ENCODE measurements around the gene C1RL. TPM values are rescaled to one million over a fixed set of nuclear protein-coding genes. Genes with fewer than 3 reads are reported as not detected.
A peak's percentile ranks its signal among the peaks of the same experiment; 100 is the strongest.

The C1RL gene
- polyA plus RNA-seq, 2 of the 4 experiments (the other 2 are of a cell fraction): 25.2 to 30.4 TPM

- POLR2A ChIA-PET: interaction anchor here (1.2 to 2.6 kb wide), 6 partner anchors 19 to 128 kb away, joined by 3 to 27 read pairs (median 5); partner anchors contain the start of genes C1R, C1RL and PEX5
Measured at GRCh38 chr12:7061138-7061537, 47.9 kb downstream of the C1RL start.

DNA sequence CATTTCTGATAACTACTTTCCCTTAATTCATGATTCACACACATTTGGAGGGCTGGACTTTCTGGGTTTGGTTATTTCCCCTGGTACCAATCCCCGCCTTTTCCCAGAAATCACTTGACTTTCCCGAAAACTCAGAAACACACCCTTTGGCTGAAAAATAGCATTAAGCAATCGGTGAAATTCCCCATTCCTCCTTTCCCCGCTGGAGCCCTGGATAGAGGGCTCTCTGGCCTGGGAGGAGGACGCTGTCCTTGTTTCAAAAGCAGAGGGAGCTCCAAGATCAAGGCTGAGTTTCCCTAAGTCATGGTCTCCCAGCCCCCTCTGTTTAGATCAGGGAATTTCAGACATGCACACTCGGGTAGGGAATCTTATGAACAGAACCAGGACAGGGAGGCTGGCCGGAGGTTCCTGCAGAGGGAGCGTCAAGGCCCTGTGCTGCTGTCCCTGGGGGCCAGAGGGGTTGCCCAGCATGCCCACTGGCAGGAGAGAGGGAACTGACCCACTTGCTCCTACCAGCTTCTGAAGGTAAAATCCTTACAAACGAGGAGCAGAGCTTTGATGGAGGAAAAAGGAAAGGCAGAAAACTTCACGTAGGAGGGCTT, 48.6 kb downstream of the C1RL start, which contains the start of gene C1S:
Gene C1S (plus strand): TSS at position 366 of the 602 bp plus-strand sequence. CDS start 1,195 bp downstream, outside the sequence.
- ChIA-PET POLR2A (interaction anchor here (1.2 to 2.6 kb wide), 6 partner anchors 19 to 129 kb away, joined by 3 to 27 read pairs (median 5); partner anchors contain the start of genes C1R, C1RL and PEX5), CTCF (interaction anchor here (0.6 to 16.5 kb wide), 33 partner anchors 8 to 399 kb away, joined by 3 to 309 read pairs (median 5); partner anchors contain the start of genes C1R, C1RL, LPCAT3 and PTPN6)
- peak; percentile 95 for FAIRE-seq
- no peaks in the 10 kb centered on the region for H3K9me3 ChIP-seq
- peak within 1 kb of the TSS; percentile 77 to 93 for H3K27ac ChIP-seq
- DNase-seq (ENCODE audit: low read depth in 1 of 2, low spot score in 1 of 2): peak; percentile 93 to 95
- TF ChIP-seq FOSL2 (IDR thresholded peaks at IDR 0.05) (no peak), FOSL2 (CRISPR knock-in tag; IDR thresholded peaks at IDR 0.05) (peak; percentile 16; the same call in 1 of the 2 replicates), MAFK (IDR thresholded peaks at IDR 0.05; ENCODE audit: partially characterized antibody) (peak; percentile 90), RARB (CRISPR knock-in tag; IDR thresholded peaks at IDR 0.05) (no peak), JUN (IDR thresholded peaks at IDR 0.05) (peak in 1 of 2 experiments; percentile 60; a peak in 2 of 5 replicates), CEBPB (IDR thresholded peaks at IDR 0.05) (peak; percentile 81 to 92), SMC3 (IDR thresholded peaks at IDR 0.05) (peak; percentile 99), CHD2 (IDR thresholded peaks at IDR 0.05; ENCODE audit: low read length, partially characterized antibody) (peak; percentile 56), POLR2A (IDR thresholded peaks at IDR 0.05; ENCODE audit: low read length) (peak; percentile 30; the same call in 1 of the 2 replicates), FOXS1 (CRISPR knock-in tag; IDR thresholded peaks at IDR 0.05) (0 out of 2 replicates have a peak, but pooled peaks have one; percentile 20), E2F6 (IDR thresholded peaks at IDR 0.05; ENCODE audit: borderline replicate concordance, low read depth) (no peak), CTCF (IDR thresholded peaks at IDR 0.05) (peak; percentile 96), KDM5A (IDR thresholded peaks at IDR 0.05) (no peak), RAD21 (conservative IDR thresholded peaks at IDR 0.05 in 1 of 2, IDR thresholded peaks at IDR 0.05 in 1 of 2) (peak; percentile 98 to 99), SREBF2 (IDR thresholded peaks at IDR 0.05) (no peak), NFE2L2 (conservative IDR thresholded peaks at IDR 0.05; ENCODE audit: low read length) (peak; percentile 93), KDM1A (IDR thresholded peaks at IDR 0.05; ENCODE audit: low read depth) (no peak)
- TF ChIP-seq, protein P1, sequence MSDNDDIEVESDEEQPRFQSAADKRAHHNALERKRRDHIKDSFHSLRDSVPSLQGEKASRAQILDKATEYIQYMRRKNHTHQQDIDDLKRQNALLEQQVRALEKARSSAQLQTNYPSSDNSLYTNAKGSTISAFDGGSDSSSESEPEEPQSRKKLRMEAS (IDR thresholded peaks at IDR 0.05): peak; percentile 63
- TF ChIP-seq, protein P2, sequence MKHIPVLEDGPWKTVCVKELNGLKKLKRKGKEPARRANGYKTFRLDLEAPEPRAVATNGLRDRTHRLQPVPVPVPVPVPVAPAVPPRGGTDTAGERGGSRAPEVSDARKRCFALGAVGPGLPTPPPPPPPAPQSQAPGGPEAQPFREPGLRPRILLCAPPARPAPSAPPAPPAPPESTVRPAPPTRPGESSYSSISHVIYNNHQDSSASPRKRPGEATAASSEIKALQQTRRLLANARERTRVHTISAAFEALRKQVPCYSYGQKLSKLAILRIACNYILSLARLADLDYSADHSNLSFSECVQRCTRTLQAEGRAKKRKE (CRISPR knock-in tag; IDR thresholded peaks at IDR 0.05; ENCODE audit: low read depth): no peak
- peak within 1 kb of the TSS; percentile 68 for H3K4me2 ChIP-seq
- peaks cover 22% of the 10 kb centered on the region for H3K4me1 ChIP-seq
- WGBS (ENCODE audit: missing lambda C conversion rate): 18% methylated on average over 8 of the region's 10 CpGs
- H3K4me3 ChIP-seq: peak within 1 kb of the TSS; percentile 15; the same call in 1 of the 3 replicates
- peak; percentile 99 for ATAC-seq

More at GRCh38 chr12:7061138-7061537, 47.9 kb downstream of the C1RL start:
- FAIRE-seq (no peak), ATAC-seq (no peak), DNase-seq (ENCODE audit: low read depth in 1 of 2, low spot score in 1 of 2) (no peak)
- WGBS (ENCODE audit: missing lambda C conversion rate): 89% methylated on average over 13 of the region's 13 CpGs
- peak overlapping the region; percentile 77 to 93 for H3K27ac ChIP-seq
- peaks cover 22% of the 10 kb centered on the region for H3K4me1 ChIP-seq
- H3K9me3 ChIP-seq: no peaks in the 10 kb centered on the region
- TF ChIP-seq ZNF302 (CRISPR knock-in tag; IDR thresholded peaks at IDR 0.05) (no peak), FOSB (CRISPR knock-in tag; IDR thresholded peaks at IDR 0.05) (no peak), POLR2A (IDR thresholded peaks at IDR 0.05; ENCODE audit: low read length) (no peak), PHF8 (IDR thresholded peaks at IDR 0.05; ENCODE audit: borderline replicate concordance, low read depth) (no peak), JUNB (IDR thresholded peaks at IDR 0.05) (no peak), TP53 (CRISPR knock-in tag; IDR thresholded peaks at IDR 0.05) (no peak), NR3C1 (IDR thresholded peaks at IDR 0.05) (no peak), BCL3 (IDR thresholded peaks at IDR 0.05) (no peak), MAZ (IDR thresholded peaks at IDR 0.05; ENCODE audit: borderline replicate concordance, low read depth, low read length) (no peak), RCOR1 (IDR thresholded peaks at IDR 0.05; ENCODE audit: low read depth, low read length) (no peak), NFE2L2 (conservative IDR thresholded peaks at IDR 0.05; ENCODE audit: low read length) (no peak)
- TF ChIP-seq, protein P1 (IDR thresholded peaks at IDR 0.05): no peak
- TF ChIP-seq, protein P3, sequence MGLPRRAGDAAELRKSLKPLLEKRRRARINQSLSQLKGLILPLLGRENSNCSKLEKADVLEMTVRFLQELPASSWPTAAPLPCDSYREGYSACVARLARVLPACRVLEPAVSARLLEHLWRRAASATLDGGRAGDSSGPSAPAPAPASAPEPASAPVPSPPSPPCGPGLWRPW (IDR thresholded peaks at IDR 0.05): no peak
- CTCF ChIA-PET: interaction anchor here (0.6 to 16.5 kb wide), 31 partner anchors 9 to 399 kb away, joined by 3 to 309 read pairs (median 5); partner anchors contain the start of genes C1R, C1RL, LPCAT3 and PTPN6
- peak overlapping the region; percentile 68 for H3K4me2 ChIP-seq
- H3K4me3 ChIP-seq: peak overlapping the region; percentile 15; the same call in 1 of the 3 replicates
